CD14-positive monocyte (primary cell): ENCODE measurements around the gene PADI2. TPM values are rescaled to one million over a fixed set of nuclear protein-coding genes. Genes with fewer than 3 reads are reported as not detected.
A peak's percentile ranks its signal among the peaks of the same experiment; 100 is the strongest.

Source experiments
- DNase-seq, 3 donors: peaks; one replicate each; pipeline ENCODE4 v3.0.0-alpha.2; 2011 to 2022
- H2AFZ ChIP-seq: 2 replicates; pipeline ENCODE4 v1.6.0; 2012; ENCODE audit warnings: mild to moderate bottlenecking, low read depth, low read length, inconsistent platforms; ENCODE audit not compliant: insufficient read depth, poor library complexity, severe bottlenecking
- H3K27ac ChIP-seq, 2 donors: 1 replicate in 1 of 2; 2 replicates in 1 of 2; pipeline ENCODE4 v1.5.1; 2012 to 2013; ENCODE audit warnings: low read length in 2 of 2, control low read depth in 1 of 2, inconsistent platforms in 1 of 2, low read depth in 1 of 2, mild to moderate bottlenecking in 1 of 2
- H3K27me3 ChIP-seq, 2 donors: one replicate each; pipeline versions ENCODE4 v1.6.0 to v1.6.1; 2011 to 2013; ENCODE audit warnings: low read length in 2 of 2; ENCODE audit not compliant: control insufficient read depth in 2 of 2, insufficient read depth in 2 of 2
- H3K36me3 ChIP-seq, 2 donors: replicated peaks in 1 of 2; 1 replicate in 1 of 2; 2 replicates in 1 of 2; pipeline versions ENCODE4 v1.5.1 to v1.6.1; 2012 to 2013; ENCODE audit warnings: low read length in 2 of 2, control low read depth in 1 of 2, inconsistent platforms in 1 of 2, mild to moderate bottlenecking in 1 of 2; ENCODE audit not compliant: insufficient read depth in 2 of 2, control insufficient read depth in 1 of 2
- H3K4me1 ChIP-seq, 2 donors: 1 replicate in 1 of 2; 2 replicates in 1 of 2; pipeline versions ENCODE4 v1.5.1 to v1.6.1; 2012 to 2013; ENCODE audit warnings: low read length in 2 of 2, control low read depth in 1 of 2, inconsistent platforms in 1 of 2, mild to moderate bottlenecking in 1 of 2, moderate library complexity in 1 of 2; ENCODE audit not compliant: insufficient read depth in 2 of 2, control insufficient read depth in 1 of 2
- H3K4me2 ChIP-seq: replicated peaks from 2 replicates; pipeline ENCODE3; 2012; ENCODE audit warnings: low read length, moderate library complexity, mild to moderate bottlenecking; ENCODE audit not compliant: poor library complexity, severe bottlenecking; ENCODE audit errors: extremely low read depth
- H3K4me3 ChIP-seq, 3 experiments: fragments of 200-600 bp in 1 of 3; sonication (generic) in 1 of 3; replicated peaks in 1 of 3; 1 replicate in 2 of 3; 2 replicates in 1 of 3; pipeline ENCODE4 v1.5.1; 2011 to 2013; ENCODE audit warnings: low read length in 3 of 3, mild to moderate bottlenecking in 3 of 3, control low read depth in 2 of 3, low read depth in 2 of 3, inconsistent platforms in 1 of 3, moderate library complexity in 1 of 3
- H3K79me2 ChIP-seq: 2 replicates; pipeline ENCODE4 v1.6.0; 2012; ENCODE audit warnings: mild to moderate bottlenecking, control low read depth, inconsistent platforms, low read length, moderate library complexity; ENCODE audit not compliant: insufficient read depth
- H3K9ac ChIP-seq: 2 replicates; pipeline ENCODE4 v1.6.0; 2017; ENCODE audit warnings: low read length, mild to moderate bottlenecking; ENCODE audit not compliant: insufficient read depth, poor library complexity, severe bottlenecking
- H3K9me3 ChIP-seq, 2 donors: replicated peaks in 1 of 2; 1 replicate in 1 of 2; 2 replicates in 1 of 2; pipeline versions ENCODE4 v1.5.1 to v1.6.1; 2012 to 2013; ENCODE audit warnings: low read length in 2 of 2, control low read depth in 1 of 2; ENCODE audit not compliant: control insufficient read depth in 1 of 2, insufficient read depth in 1 of 2
- H4K20me1 ChIP-seq: 2 replicates; pipeline ENCODE4 v1.6.0; 2012; ENCODE audit warnings: mild to moderate bottlenecking, low read length, control low read depth, moderate library complexity; ENCODE audit not compliant: insufficient read depth
- H3K27ac Mint-ChIP-seq, 7 donors: one replicate each; pipeline ENCODE4 v1.8.0; 2020; ENCODE audit warnings: mild to moderate bottlenecking in 7 of 7, mixed read lengths in 7 of 7, moderate library complexity in 6 of 7, inconsistent platforms in 2 of 7
- H3K27me3 Mint-ChIP-seq, 3 donors: one replicate each; pipeline ENCODE4 v1.8.0; 2021 to 2022; ENCODE audit warnings: low read depth in 3 of 3, mild to moderate bottlenecking in 3 of 3, mixed read lengths in 3 of 3, moderate library complexity in 3 of 3, inconsistent platforms in 1 of 3
- H3K36me3 Mint-ChIP-seq, 2 donors: one replicate each; pipeline ENCODE4 v1.8.0; 2020; ENCODE audit warnings: mixed read lengths in 2 of 2, inconsistent platforms in 1 of 2, mild to moderate bottlenecking in 1 of 2
- H3K4me1 Mint-ChIP-seq: one replicate; pipeline ENCODE4 v1.8.0; 2020; ENCODE audit warnings: mild to moderate bottlenecking, mixed read lengths
- H3K4me3 Mint-ChIP-seq, 2 donors: one replicate each; pipeline ENCODE4 v1.8.0; 2020; ENCODE audit warnings: mild to moderate bottlenecking in 2 of 2, mixed read lengths in 2 of 2, moderate library complexity in 1 of 2
- H3K9me3 Mint-ChIP-seq, 7 donors: one replicate each; pipeline ENCODE4 v1.8.0; 2020 to 2022; ENCODE audit warnings: mixed read lengths in 7 of 7, mild to moderate bottlenecking in 6 of 7, moderate library complexity in 6 of 7, inconsistent platforms in 2 of 7
- CTCF ChIP-seq: fragments of 200-600 bp; IDR thresholded peaks from one replicate; pipeline ENCODE4 v1.8.0; 2022; ENCODE audit warnings: antibody characterized with exemption, mild to moderate bottlenecking
- WGBS: methylation state at CpG from one replicate; pipeline ENCODE4 v1.1.5; 2013; ENCODE audit warnings: missing lambda C conversion rate; ENCODE audit not compliant: insufficient coverage; 5-methylcytosine and 5-hydroxymethylcytosine counted together
- intact Hi-C, 2 donors: fragments of 100-400 bp; cut with micrococcal nuclease; formaldehyde crosslinking; loops; one replicate each; pipeline versions ENCODE4 v1.15.0 to v1.15.1; 2023
- polyA plus RNA-seq, 3 donors: library from polyadenylated mRNA; depleted of rRNA in 1 of 3; unstranded in 2 of 3; stranded (reverse) in 1 of 3; fragments of 300-500 nt in 2 of 3; fragments of >200 nt in 1 of 3; fragmentation: Illumina TruSeq in 2 of 3; gene quantifications; 1 replicate in 2 of 3; 2 replicates in 1 of 3; pipeline ENCODE4 v1.2.3, GENCODE V29; 2012 to 2021

Gene PADI2
- polyA plus RNA-seq, 3 donors = 18.6 to 61.7 (median 32.6) TPM

- WGBS = 28% methylated on average over 10 of the region's 11 CpGs
- H3K4me1 ChIP-seq = peaks cover 55 to 62% of the 10 kb centered on the region in 2 donors
- no peaks in the 10 kb centered on the region for H3K79me2 ChIP-seq
- H3K27ac Mint-ChIP-seq = peak overlapping the region; percentile 86 to 96 (median 92)
- H3K4me3 Mint-ChIP-seq = peak overlapping the region in 1 of 2 donors; percentile 79
- peak overlapping the region; percentile 43 for H2AFZ ChIP-seq
- no peak for TF ChIP-seq CTCF
- peaks cover 0 to 6% (median 0%) of the 10 kb centered on the region in 7 donors for H3K9me3 Mint-ChIP-seq
- peaks cover 0 to 1% (median 0%) of the 10 kb centered on the region in 3 donors for H3K27me3 Mint-ChIP-seq
- peak overlapping the region; percentile 43 to 83 for H3K27ac ChIP-seq
- no peaks in the 10 kb centered on the region for H4K20me1 ChIP-seq
- H3K4me2 ChIP-seq = peak overlapping the region; percentile 68
- no peak overlapping the region for H3K9ac ChIP-seq
- peak overlapping the region in 1 of 3 experiments; percentile 56 for H3K4me3 ChIP-seq
- intact Hi-C loops = loop anchor here (2.0 to 10.0 kb wide), 5 partner anchors 14 to 342 kb away; no protein-coding TSS in a partner anchor
- H3K27me3 ChIP-seq = no peaks in the 10 kb centered on the region
- peak; percentile 48 to 80 (median 75) for DNase-seq
- peaks cover 0 to 5% of the 10 kb centered on the region in 2 donors for H3K9me3 ChIP-seq
- H3K36me3 ChIP-seq = no peaks in the 10 kb centered on the region
- H3K36me3 Mint-ChIP-seq = peaks cover 0 to 4% of the 10 kb centered on the region in 2 donors
- H3K4me1 Mint-ChIP-seq = peaks cover 49% of the 10 kb centered on the region
Measured at GRCh38 chr1:17060306-17060749, 58.9 kb downstream of the PADI2 start.

- 23% methylated on average over 8 of the region's 12 CpGs for WGBS
- no peak overlapping the region for H3K9ac ChIP-seq
- H3K4me1 Mint-ChIP-seq = peaks cover 44% of the 10 kb centered on the region
- peaks cover 0 to 2% (median 0%) of the 10 kb centered on the region in 7 donors for H3K9me3 Mint-ChIP-seq
- H3K36me3 ChIP-seq = no peaks in the 10 kb centered on the region
- peak overlapping the region in 1 of 3 experiments; percentile 56 for H3K4me3 ChIP-seq
- H3K4me2 ChIP-seq = peak overlapping the region; percentile 68
- peak; percentile 70 to 82 (median 82) for DNase-seq
- H3K4me3 Mint-ChIP-seq = peak overlapping the region; percentile 6 to 28
- H3K9me3 ChIP-seq = no peaks in the 10 kb centered on the region
- peak; percentile 90 for TF ChIP-seq CTCF
- H3K27me3 Mint-ChIP-seq = peaks cover 0 to 1% (median 0%) of the 10 kb centered on the region in 3 donors
- H3K4me1 ChIP-seq = peaks cover 49 to 57% of the 10 kb centered on the region in 2 donors
- H3K27me3 ChIP-seq = no peaks in the 10 kb centered on the region
- peaks cover 0 to 4% of the 10 kb centered on the region in 2 donors for H3K36me3 Mint-ChIP-seq
- peak overlapping the region; percentile 53 for H2AFZ ChIP-seq
- intact Hi-C loops = loop anchor here (1.0 to 10.0 kb wide), 7 partner anchors 15 to 343 kb away; no protein-coding TSS in a partner anchor
- no peaks in the 10 kb centered on the region for H3K79me2 ChIP-seq
- peak overlapping the region; percentile 86 to 96 (median 92) for H3K27ac Mint-ChIP-seq
- peak overlapping the region; percentile 43 to 83 for H3K27ac ChIP-seq
- H4K20me1 ChIP-seq = no peaks in the 10 kb centered on the region
Measured at GRCh38 chr1:17059391-17060305, 59.6 kb downstream of the PADI2 start.
